Mesothelial cell of epicardium (in vitro differentiated cells): ENCODE results near the gene MAPK6. TPM values are rescaled to one million over a fixed set of nuclear protein-coding genes. Genes with fewer than 3 reads are reported as not detected.

Source experiments
- DNase-seq, 2 experiments: peaks; one replicate each; pipeline ENCODE4 v3.0.0; 2021; ENCODE audit warnings: low spot score in 2 of 2; ENCODE audit not compliant: unreplicated experiment in 2 of 2
- H3K27ac Mint-ChIP-seq: 2 replicates; pipeline ENCODE4 v1.8.0; 2021; ENCODE audit warnings: mixed read lengths
- H3K27me3 Mint-ChIP-seq: 2 replicates; pipeline ENCODE4 v1.8.0; 2021; ENCODE audit warnings: low read depth, mixed read lengths
- H3K36me3 Mint-ChIP-seq: 2 replicates; pipeline ENCODE4 v1.8.0; 2021; ENCODE audit warnings: mixed read lengths
- H3K4me1 Mint-ChIP-seq: 2 replicates; pipeline ENCODE4 v1.8.0; 2021; ENCODE audit warnings: mixed read lengths
- H3K4me3 Mint-ChIP-seq: 2 replicates; pipeline ENCODE4 v1.8.0; 2021; ENCODE audit warnings: mild to moderate bottlenecking, moderate library complexity, mixed read lengths
- H3K9me3 Mint-ChIP-seq: 2 replicates; pipeline ENCODE4 v1.8.0; 2021; ENCODE audit warnings: mixed read lengths
- CTCF ChIP-seq: fragments of 200-600 bp; sonication (generic); IDR thresholded peaks from one replicate; pipeline ENCODE4 v1.5.0; 2021; ENCODE audit warnings: antibody characterized with exemption; ENCODE audit not compliant: unreplicated experiment
- total RNA-seq: library from RNA; stranded (reverse); gene quantifications from 3 replicates; pipeline ENCODE4 v1.2.1, GENCODE V29; 2021

MAPK6 gene
- total RNA-seq, 1 donor from 2014 or later: 57.4 TPM

GRCh38 chr15:52109559-52110451 is 90.8 kb downstream of the MAPK6 start:
- Mint-ChIP-seq H3K4me3 (no peak overlapping the region), H3K27ac (no peak overlapping the region), H3K36me3 (no peaks in the 10 kb centered on the region), H3K4me1 (no peaks in the 10 kb centered on the region), H3K9me3 (no peaks in the 10 kb centered on the region), H3K27me3 (peaks cover 10% of the 10 kb centered on the region)
- no peak for TF ChIP-seq CTCF
- DNase-seq: no peak

- H3K9me3 Mint-ChIP-seq: no peaks in the 10 kb centered on the region
- DNase-seq: no peak
- no peak overlapping the region for H3K4me3 Mint-ChIP-seq
- H3K27ac Mint-ChIP-seq: no peak overlapping the region
- H3K36me3 Mint-ChIP-seq: no peaks in the 10 kb centered on the region
- H3K4me1 Mint-ChIP-seq: no peaks in the 10 kb centered on the region
- TF ChIP-seq CTCF: no peak
- peaks cover 10% of the 10 kb centered on the region for H3K27me3 Mint-ChIP-seq
These were observed 92.6 kb downstream of the MAPK6 start for GRCh38 chr15:52111517-52112202.

DNA sequence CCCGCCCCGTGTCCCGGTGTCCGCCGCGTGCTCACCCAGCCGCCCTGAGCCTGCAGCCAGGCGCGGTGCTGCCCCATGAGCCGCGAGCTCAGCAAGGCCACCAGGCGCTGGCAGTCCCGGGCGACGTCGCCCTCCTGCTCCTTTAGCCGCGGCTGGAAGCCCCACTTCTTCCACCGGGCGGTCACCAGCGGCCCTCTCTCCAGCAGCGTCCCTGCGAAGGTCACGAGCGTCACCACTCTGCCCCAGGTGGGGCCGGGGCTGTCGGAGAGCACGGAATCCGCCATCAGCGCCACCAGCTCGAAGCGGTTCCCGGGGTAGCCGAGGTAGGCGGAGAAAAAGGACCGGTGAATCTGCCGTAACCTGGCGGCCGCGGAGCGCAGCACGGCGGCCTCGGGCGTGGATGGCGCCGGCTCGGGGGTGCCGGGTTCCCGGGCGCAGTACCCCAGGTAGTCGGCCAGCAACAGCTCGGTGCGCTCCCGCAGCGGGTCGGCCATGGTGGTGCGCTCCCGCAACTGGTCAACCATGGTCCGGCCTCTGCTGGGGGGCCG is 93.3 kb downstream of the MAPK6 start:
- no peak for DNase-seq
- Mint-ChIP-seq H3K27ac (no peak overlapping the region), H3K36me3 (no peaks in the 10 kb centered on the region), H3K9me3 (no peaks in the 10 kb centered on the region), H3K27me3 (peaks cover 10% of the 10 kb centered on the region), H3K4me1 (no peaks in the 10 kb centered on the region), H3K4me3 (no peak overlapping the region)
- TF ChIP-seq CTCF: no peak

DNA sequence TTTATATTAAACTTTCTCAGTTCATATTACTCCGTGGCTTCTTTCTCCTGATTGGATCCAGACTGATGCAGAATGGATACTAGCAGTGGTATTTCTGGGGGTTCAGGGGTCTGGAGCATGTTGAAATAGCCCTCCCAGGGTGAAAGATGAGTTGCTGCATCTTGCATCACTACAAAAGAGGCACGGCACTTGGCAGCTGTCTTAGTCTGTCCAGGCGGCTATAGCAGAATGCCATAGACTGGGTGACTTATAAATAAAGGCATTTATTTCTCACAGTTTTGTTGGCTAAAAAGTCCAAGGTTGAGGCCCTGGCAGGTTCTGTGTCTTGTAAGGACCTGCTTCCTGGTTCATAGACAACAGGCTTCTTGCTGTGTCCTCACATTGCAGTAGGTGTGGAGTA is 94.2 kb downstream of the MAPK6 start:
- TF ChIP-seq CTCF: no peak
- DNase-seq: no peak
- H3K27me3 Mint-ChIP-seq: peaks cover 10% of the 10 kb centered on the region
- no peak overlapping the region for H3K27ac Mint-ChIP-seq
- H3K4me1 Mint-ChIP-seq: no peaks in the 10 kb centered on the region
- H3K4me3 Mint-ChIP-seq: no peak overlapping the region
- no peaks in the 10 kb centered on the region for H3K36me3 Mint-ChIP-seq
- H3K9me3 Mint-ChIP-seq: no peaks in the 10 kb centered on the region

GRCh38 chr15:52113708-52114107 is 94.7 kb downstream of the MAPK6 start:
- no peak overlapping the region for H3K4me3 Mint-ChIP-seq
- DNase-seq: no peak
- H3K9me3 Mint-ChIP-seq: no peaks in the 10 kb centered on the region
- H3K27me3 Mint-ChIP-seq: peaks cover 10% of the 10 kb centered on the region
- no peak for TF ChIP-seq CTCF
- no peaks in the 10 kb centered on the region for H3K36me3 Mint-ChIP-seq
- H3K27ac Mint-ChIP-seq: no peak overlapping the region
- H3K4me1 Mint-ChIP-seq: no peaks in the 10 kb centered on the region
